GM23248 (cell line): Measurements from ENCODE around the gene CTBP2. TPM values are rescaled to one million over a fixed set of nuclear protein-coding genes. Genes with fewer than 3 reads are reported as not detected.

Experiments
- DNase-seq: peaks from one replicate; pipeline ENCODE4 v3.0.0-alpha.2; 2015
- H2AFZ ChIP-seq: fragments of 200-600 bp; sonication (generic); 2 replicates; pipeline ENCODE4 v1.6.1; 2016; ENCODE audit warnings: antibody characterized with exemption
- H3F3A ChIP-seq: fragments of 200-600 bp; sonication (generic); 2 replicates; pipeline ENCODE4 v1.6.1; 2016; ENCODE audit warnings: mild to moderate bottlenecking, antibody characterized with exemption, mixed run types; ENCODE audit not compliant: insufficient read depth
- H3K27ac ChIP-seq: fragments of 200-600 bp; sonication (generic); 2 replicates; pipeline ENCODE4 v1.5.1; 2016; ENCODE audit warnings: mild to moderate bottlenecking
- H3K27me3 ChIP-seq: fragments of 200-600 bp; sonication (generic); replicated peaks from 2 replicates; pipeline ENCODE4 v1.6.1; 2016; ENCODE audit warnings: mild to moderate bottlenecking; ENCODE audit not compliant: insufficient read depth
- H3K36me3 ChIP-seq: fragments of 200-600 bp; sonication (generic); 2 replicates; pipeline ENCODE4 v1.6.1; 2016; ENCODE audit warnings: low read depth, mild to moderate bottlenecking
- H3K4me1 ChIP-seq: fragments of 200-600 bp; sonication (generic); 2 replicates; pipeline ENCODE4 v1.6.1; 2016; ENCODE audit warnings: mild to moderate bottlenecking; ENCODE audit not compliant: insufficient read depth
- H3K4me2 ChIP-seq: fragments of 200-600 bp; sonication (generic); one replicate; pipeline ENCODE4 v1.6.1; 2016; ENCODE audit warnings: mild to moderate bottlenecking; ENCODE audit not compliant: unreplicated experiment
- H3K4me3 ChIP-seq: fragments of 200-600 bp; sonication (generic); 2 replicates; pipeline ENCODE4 v1.5.1; 2016; ENCODE audit warnings: mild to moderate bottlenecking
- H3K79me2 ChIP-seq: fragments of 200-600 bp; sonication (generic); 2 replicates; pipeline ENCODE4 v1.6.1; 2016; ENCODE audit warnings: mild to moderate bottlenecking; ENCODE audit not compliant: insufficient read depth
- H3K9ac ChIP-seq: fragments of 200-600 bp; sonication (generic); 2 replicates; pipeline ENCODE4 v1.6.1; 2016; ENCODE audit warnings: mild to moderate bottlenecking
- H3K9me2 ChIP-seq: fragments of 200-600 bp; sonication (generic); 2 replicates; pipeline ENCODE4 v1.6.1; 2016; ENCODE audit warnings: mixed run types, mild to moderate bottlenecking, moderate library complexity; ENCODE audit not compliant: insufficient read depth
- H3K9me3 ChIP-seq: fragments of 200-600 bp; sonication (generic); one replicate; pipeline ENCODE4 v1.6.1; 2017; ENCODE audit warnings: low read depth
- H4K20me1 ChIP-seq: fragments of 200-600 bp; sonication (generic); 2 replicates; pipeline ENCODE4 v1.6.0; 2016; ENCODE audit not compliant: insufficient read depth
- EZH2 ChIP-seq: fragments of 200-600 bp; sonication (generic); IDR thresholded peaks from 2 replicates; pipeline ENCODE4 v1.6.1; 2018; ENCODE audit warnings: antibody characterized with exemption, mild to moderate bottlenecking; ENCODE audit not compliant: insufficient read depth, poor library complexity, severe bottlenecking
- EZH2phosphoT487 ChIP-seq: fragments of 200-600 bp; sonication (generic); IDR thresholded peaks from 2 replicates; pipeline ENCODE4 v1.6.1; 2018; ENCODE audit warnings: antibody characterized with exemption, moderate library complexity, mild to moderate bottlenecking, low read depth; ENCODE audit not compliant: insufficient read depth
- WGBS, 2 experiments: methylation state at CpG; one replicate each; pipeline ENCODE4 v1.1.6; 2015 to 2017; ENCODE audit warnings: low lambda C conversion rate in 2 of 2, low coverage in 1 of 2; ENCODE audit errors: missing lambda C conversion rate in 2 of 2; 5-methylcytosine and 5-hydroxymethylcytosine counted together
- in situ Hi-C: fragments of 300-500 bp; cut with MboI; formaldehyde crosslinking; loops from 2 replicates; pipeline ENCODE4 v1.15.0; 2020
- polyA plus RNA-seq: library from polyadenylated mRNA; unstranded; fragments of >200 nt; fragmentation: Nextera tagmentation; extraction: Ambion mirVana; gene quantifications from 2 replicates; pipeline ENCODE4 v1.2.1, GENCODE V29; 2016
- total RNA-seq: library from RNA; depleted of rRNA; stranded (reverse); fragments of >200 nt; shearing (Covaris generic); gene quantifications from 2 replicates; pipeline ENCODE4 v1.2.3, GENCODE V29; 2014

The CTBP2 gene
- total and polyA plus RNA-seq, 2 experiments from 2014 or later: 52.0 to 65.5 TPM

DNA sequence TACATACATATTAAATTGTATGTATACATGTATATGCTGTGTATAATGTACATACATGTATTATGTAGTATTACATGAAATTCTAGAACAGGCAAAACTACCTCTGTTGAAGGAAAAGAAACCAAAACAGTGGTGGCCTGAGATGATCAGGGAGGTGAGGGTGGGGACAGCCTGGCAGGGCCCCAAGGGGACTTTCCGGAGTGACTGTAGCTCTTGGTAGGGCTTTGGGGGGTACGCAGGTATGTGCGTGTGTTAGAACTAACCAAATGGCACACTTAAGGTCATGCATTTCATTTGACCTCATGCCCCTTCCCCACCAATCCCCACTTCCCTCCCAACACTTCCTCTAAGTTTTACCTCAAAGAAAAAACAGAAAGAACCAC is 31.3 kb downstream of the CTBP2 start:
- H3K79me2 ChIP-seq: peaks cover 100% of the 10 kb centered on the region
- no peak overlapping the region for H3K9ac ChIP-seq
- H3K4me3 ChIP-seq: no peak overlapping the region
- in situ Hi-C loops: no loop called here
- H3K9me3 ChIP-seq: no peaks in the 10 kb centered on the region
- no peak overlapping the region for H3K27ac ChIP-seq
- no peaks in the 10 kb centered on the region; the same call in 1 of the 2 replicates for H3F3A ChIP-seq
- H3K9me2 ChIP-seq: no peaks in the 10 kb centered on the region
- H3K36me3 ChIP-seq: 0 out of 2 replicates have a peak, but pooled peaks cover 3% of the 10 kb centered on the region
- H3K4me2 ChIP-seq: no peak overlapping the region
- no peaks in the 10 kb centered on the region for H3K27me3 ChIP-seq
- H2AFZ ChIP-seq: no peak overlapping the region
- TF ChIP-seq EZH2 (no peak), EZH2phosphoT487 (no peak)
- peaks cover 13% of the 10 kb centered on the region for H4K20me1 ChIP-seq
- DNase-seq: no peak
- 0 out of 2 replicates have a peak, but pooled peaks cover 1% of the 10 kb centered on the region for H3K4me1 ChIP-seq
- WGBS, 2 experiments: 97 to 98% methylated on average over 3 of the region's 3 CpGs

DNA sequence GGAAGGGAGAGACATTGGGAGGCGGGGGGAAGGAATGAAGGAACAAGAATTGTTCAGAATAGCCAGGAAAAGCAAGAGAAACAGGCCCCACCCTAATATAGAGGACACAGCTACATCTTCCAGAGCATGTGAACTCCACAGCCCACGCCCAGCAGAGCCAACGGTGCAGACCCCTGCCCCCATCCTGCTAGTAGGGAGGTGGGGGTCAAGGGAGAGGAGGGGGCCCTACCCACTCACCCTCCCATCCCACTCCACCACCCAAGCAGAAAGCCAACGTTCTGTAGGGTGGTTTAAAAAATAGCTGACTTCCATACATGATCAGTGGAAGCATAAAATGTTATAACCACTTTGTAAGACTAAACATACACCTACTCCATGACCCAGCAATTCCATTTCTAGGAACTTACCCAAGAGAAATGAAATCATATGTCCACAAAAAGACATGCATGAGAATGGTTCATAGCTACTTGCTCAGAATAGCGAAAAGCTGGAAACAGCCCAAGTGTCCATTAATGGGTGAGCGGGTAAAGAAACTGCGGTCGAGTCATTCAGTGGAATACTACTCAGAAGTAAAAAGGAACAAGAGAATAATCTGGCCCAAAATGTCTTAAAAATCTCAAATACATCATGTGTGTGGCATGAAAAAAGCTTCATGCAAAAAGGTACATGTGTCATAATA is 31.8 kb downstream of the CTBP2 start:
- H3K4me2 ChIP-seq: no peak overlapping the region
- H3K79me2 ChIP-seq: peaks cover 100% of the 10 kb centered on the region
- no peaks in the 10 kb centered on the region for H3K27me3 ChIP-seq
- peaks cover 13% of the 10 kb centered on the region for H4K20me1 ChIP-seq
- H3K27ac ChIP-seq: no peak overlapping the region
- H3K9me3 ChIP-seq: no peaks in the 10 kb centered on the region
- WGBS, 2 experiments: 88 to 95% methylated on average over 8 of the region's 8 CpGs
- no peaks in the 10 kb centered on the region for H3K9me2 ChIP-seq
- H2AFZ ChIP-seq: no peak overlapping the region
- no peak overlapping the region for H3K9ac ChIP-seq
- in situ Hi-C loops: no loop called here
- H3K4me3 ChIP-seq: no peak overlapping the region
- no peaks in the 10 kb centered on the region; the same call in 1 of the 2 replicates for H3F3A ChIP-seq
- 0 out of 2 replicates have a peak, but pooled peaks cover 3% of the 10 kb centered on the region for H3K36me3 ChIP-seq
- peak; percentile 14 for DNase-seq
- TF ChIP-seq EZH2phosphoT487 (no peak), EZH2 (no peak)
- peaks cover 7% of the 10 kb centered on the region; the same call in 1 of the 2 replicates for H3K4me1 ChIP-seq

DNA sequence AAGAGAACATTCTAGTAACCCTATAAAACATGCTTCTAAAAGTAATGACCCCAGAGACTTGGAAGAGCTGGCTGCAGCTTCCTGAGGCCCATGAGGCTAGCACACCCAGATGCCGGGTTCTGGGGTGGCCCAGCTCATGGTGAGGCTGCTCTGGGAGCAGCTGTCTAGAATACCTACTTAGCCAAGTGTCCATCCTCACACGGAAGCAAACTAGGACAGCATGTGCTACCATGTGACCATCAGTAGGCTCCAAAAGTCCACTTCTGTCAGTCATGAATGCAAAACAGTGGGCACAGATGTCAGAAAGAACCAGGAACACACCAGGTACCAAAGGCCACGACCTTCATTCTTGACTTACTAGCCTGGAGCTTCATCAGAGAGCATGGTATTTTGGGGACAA is 32.4 kb downstream of the CTBP2 start:
- no peak for TF ChIP-seq EZH2
- TF ChIP-seq EZH2phosphoT487: no peak
- H3K9me3 ChIP-seq: no peaks in the 10 kb centered on the region
- no peak overlapping the region for H3K27ac ChIP-seq
- peaks cover 100% of the 10 kb centered on the region for H3K79me2 ChIP-seq
- H3K9me2 ChIP-seq: no peaks in the 10 kb centered on the region
- H3F3A ChIP-seq: no peaks in the 10 kb centered on the region; the same call in 1 of the 2 replicates
- in situ Hi-C loops: no loop called here
- H3K4me2 ChIP-seq: no peak overlapping the region
- no peaks in the 10 kb centered on the region for H3K27me3 ChIP-seq
- H4K20me1 ChIP-seq: peaks cover 13% of the 10 kb centered on the region
- no peak overlapping the region for H2AFZ ChIP-seq
- WGBS, 2 experiments: 66 to 79% methylated on average over 3 of the region's 3 CpGs
- DNase-seq: no peak
- H3K9ac ChIP-seq: no peak overlapping the region
- H3K4me3 ChIP-seq: no peak overlapping the region
- peaks cover 11% of the 10 kb centered on the region; the same call in 1 of the 2 replicates for H3K4me1 ChIP-seq
- 0 out of 2 replicates have a peak, but pooled peaks cover 3% of the 10 kb centered on the region for H3K36me3 ChIP-seq

DNA sequence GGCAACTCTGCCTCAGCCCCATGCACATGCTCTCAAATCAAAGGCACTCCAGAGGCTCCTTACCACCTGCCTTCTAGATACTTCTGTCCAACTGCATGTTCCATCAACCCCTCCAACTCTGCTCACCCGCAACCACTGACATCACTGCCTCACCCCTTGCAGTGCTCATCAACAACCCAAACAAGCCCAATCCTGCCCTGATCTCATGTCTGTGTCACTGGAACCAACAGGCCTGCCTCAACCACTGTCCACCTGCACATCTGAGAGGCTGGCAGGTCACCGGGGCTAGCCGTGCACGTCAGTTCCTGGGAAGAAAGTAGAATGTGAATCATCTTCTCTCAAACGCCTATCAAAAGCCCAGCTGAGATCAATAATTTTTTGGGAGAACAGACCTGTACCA is 33.3 kb downstream of the CTBP2 start:
- Histone ChIP-seq H3K27ac (no peak overlapping the region), H2AFZ (no peak overlapping the region), H3K27me3 (no peaks in the 10 kb centered on the region), H3K4me1 (peaks cover 11% of the 10 kb centered on the region; the same call in 1 of the 2 replicates), H3K36me3 (0 out of 2 replicates have a peak, but pooled peaks cover 3% of the 10 kb centered on the region), H3K4me2 (no peak overlapping the region), H3K9me3 (no peaks in the 10 kb centered on the region), H3K79me2 (peaks cover 100% of the 10 kb centered on the region), H4K20me1 (peaks cover 16% of the 10 kb centered on the region), H3K4me3 (no peak overlapping the region), H3K9me2 (no peaks in the 10 kb centered on the region), H3F3A (no peaks in the 10 kb centered on the region; the same call in 1 of the 2 replicates), H3K9ac (no peak overlapping the region)
- in situ Hi-C loops: no loop called here
- DNase-seq: no peak
- TF ChIP-seq EZH2: no peak
- no peak for TF ChIP-seq EZH2phosphoT487
- WGBS, 2 experiments: 95 to 98% methylated on average over 5 of the region's 5 CpGs
